Stimulated activated CD8-positive, alpha-beta memory T cell treated with anti-CD3 and anti-CD28 coated beads, Interleukin-4, amount 100 ng/mL, for 24 hours (primary cell): ENCODE measurements around the gene OTP.

ENCODE experiments used
- DNase-seq: peaks from one replicate; pipeline ENCODE4 v3.0.0-alpha.2; 2020; ENCODE audit warnings: low read depth

The OTP gene

DNA sequence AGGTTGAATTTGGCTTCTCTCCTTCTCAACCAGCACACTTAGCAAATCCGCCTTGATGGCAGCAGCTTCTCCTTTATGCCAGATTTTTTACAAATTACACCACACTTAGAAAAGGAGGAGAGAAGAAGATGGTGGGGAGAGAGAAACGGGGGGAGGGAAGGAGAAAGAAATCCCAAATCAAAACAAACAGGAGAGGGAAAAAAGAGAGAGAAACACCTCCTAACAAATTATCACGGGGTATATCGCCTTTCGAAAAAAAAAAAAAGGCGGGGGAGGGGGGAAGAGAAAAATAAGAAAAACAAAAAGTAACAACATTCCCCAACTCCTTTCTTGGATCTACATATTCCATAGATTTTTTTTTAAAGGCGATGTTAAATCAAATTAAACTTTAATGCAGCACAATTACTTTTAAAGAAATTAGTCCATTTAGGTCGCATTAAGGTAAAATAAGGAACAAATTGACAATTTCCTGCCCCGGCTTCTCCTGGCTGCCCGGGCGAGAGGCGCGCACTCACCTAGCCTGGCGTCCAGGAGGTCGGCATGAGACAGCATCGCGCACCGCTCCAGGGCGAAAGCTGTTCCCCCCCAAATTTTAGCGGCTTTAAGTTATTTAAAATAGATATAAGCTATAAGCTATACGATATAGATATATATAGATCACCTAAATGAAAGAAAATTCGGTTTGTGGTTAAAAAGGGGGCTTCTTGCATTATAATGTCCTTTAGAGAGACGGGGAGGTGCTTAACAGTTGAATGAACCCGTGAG, at the start of gene OTP:
Gene OTP (minus strand): TSS at position 716 of the 765 bp plus-strand sequence. CDS start 164 bp downstream, at position 552.
- no peak for DNase-seq

- no peak for DNase-seq
These were observed 44.7 kb upstream of the OTP start for GRCh38 chr5:77683171-77683732.

DNA sequence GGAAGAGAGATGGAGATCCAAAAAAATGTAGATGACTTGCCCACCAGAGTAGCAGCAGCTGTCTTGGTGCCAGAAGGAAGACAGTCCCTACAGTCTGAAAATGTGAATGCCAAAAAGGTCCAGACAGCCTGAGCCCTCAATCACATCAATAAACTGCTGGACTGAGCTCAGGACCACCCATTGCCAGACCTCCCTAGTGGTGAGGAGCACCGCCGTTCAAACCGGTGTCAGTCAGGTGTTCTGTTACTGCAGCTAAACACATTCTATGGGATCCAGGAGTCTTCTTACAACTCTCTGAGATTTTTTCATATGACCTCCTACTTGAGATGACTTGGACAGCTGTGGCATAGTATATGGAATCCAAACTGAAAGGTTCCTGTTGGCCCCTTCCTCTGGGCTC, 32.0 kb upstream of the OTP start:
- DNase-seq = no peak

DNA sequence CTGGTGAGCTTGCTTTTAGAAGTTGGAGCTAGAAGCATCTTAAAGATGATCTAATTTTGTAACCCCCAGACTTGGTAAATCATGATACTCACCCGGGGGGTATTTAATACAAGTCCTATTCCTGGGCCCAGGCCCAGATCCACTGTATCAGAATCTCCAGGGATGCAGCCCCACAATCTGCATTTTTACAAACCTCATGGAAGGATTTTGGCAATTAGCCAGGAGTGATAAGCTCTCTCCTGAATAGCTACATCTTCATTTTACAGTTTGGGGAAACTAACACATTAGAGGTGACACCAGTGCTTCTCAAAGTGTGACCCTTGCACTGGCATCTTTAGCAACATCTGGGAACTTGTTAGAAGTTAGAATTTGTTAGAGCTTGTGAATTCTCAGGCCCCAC, 31.2 kb upstream of the OTP start:
- DNase-seq = no peak

- DNase-seq = no peak
These were observed 24.8 kb upstream of the OTP start for GRCh38 chr5:77663090-77663863.

GRCh38 chr5:77662635-77663034, 24.1 kb upstream of the OTP start:
- no peak for DNase-seq

DNA sequence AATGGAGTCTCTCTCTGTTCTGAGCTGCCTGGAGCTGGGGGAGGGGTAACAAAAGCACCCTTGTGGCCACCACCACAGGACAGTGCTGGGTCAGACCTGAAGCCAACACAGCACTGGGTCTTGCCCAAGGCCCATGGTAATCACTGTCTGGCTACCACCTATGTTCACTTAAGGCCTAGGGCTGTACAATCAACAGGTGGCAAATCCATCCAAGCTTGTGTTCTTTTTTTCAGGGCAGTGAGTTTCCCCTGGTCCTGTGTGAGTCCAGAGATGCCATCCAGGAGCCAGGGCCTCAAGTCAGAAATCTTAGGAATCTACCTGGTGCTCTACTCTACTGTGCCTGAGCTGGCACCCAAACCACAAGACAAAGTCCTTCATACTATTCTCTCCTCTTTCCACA, 20.1 kb upstream of the OTP start:
- DNase-seq = no peak

- DNase-seq = no peak
These were observed 12.8 kb upstream of the OTP start for GRCh38 chr5:77651343-77651742.

GRCh38 chr5:77650686-77651085, 12.2 kb upstream of the OTP start:
- no peak for DNase-seq

- DNase-seq = no peak
These were observed 11.3 kb upstream of the OTP start for GRCh38 chr5:77649776-77650175.

DNA sequence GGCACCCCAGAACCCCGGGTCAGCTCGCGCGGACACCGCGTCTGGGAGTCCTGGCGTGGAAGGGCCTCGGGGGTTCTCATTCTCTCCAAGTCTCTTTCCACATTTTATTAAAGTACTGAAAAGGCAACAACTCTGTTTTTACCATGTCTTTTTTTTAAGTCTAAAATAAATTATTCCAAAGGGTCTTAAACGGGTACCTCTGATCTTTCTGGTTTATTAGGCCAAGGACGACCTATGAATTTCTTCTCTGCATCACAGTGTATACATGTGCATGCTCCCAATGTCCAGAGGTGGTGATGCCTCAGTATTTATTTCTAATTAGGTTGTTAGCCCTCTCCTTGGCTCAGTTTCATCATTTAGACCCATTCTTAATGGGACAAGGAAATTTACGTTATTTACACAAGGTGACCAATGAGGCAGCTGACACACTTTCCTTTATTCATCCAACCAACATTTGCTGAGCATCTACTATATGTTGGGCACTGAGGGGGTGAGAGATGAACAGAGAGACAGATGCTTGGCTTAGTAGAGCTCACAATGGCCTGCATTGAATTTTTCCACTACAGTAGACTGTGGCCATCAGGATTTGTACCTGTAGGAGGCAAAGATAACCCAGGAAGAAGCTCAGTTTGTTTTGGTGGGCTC, 7.6 kb upstream of the OTP start:
- DNase-seq = no peak

- peak; percentile 15 for DNase-seq
These were observed 6.9 kb upstream of the OTP start for GRCh38 chr5:77645158-77645994.

GRCh38 chr5:77644371-77645157, 6.1 kb upstream of the OTP start:
- DNase-seq = no peak

DNA sequence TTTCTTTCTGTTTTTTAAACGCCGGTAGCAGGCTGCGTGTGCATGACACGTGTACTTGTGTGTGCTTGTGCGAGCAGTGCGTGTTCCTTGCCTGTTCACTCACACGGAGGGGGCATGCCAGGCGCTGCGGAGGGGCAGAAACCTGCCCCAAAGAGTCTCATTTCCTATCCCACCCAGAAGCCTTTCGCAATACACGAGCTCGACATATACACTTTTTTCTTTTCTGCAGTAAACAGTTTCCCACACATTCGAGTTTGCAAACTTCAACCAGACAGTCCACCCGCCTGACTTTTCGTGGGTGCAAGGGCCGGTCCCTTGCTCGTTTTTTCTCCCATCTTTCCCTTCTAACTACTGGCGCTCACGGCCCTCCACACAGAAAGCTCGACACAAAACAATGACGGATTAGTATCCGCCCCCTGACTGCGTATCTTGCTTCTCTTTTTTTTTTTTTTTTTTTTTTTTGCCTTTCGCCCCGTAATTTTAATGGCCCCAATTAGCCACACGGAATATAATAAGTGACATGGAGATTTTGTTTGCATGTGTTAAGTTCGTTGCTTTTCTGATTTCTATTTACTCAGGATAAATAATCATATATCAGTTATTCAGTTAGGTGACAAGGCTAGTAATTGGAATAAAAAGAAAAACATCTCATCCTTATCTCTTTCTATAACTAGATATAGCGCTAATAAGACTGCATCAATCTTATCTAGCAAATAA, 5.3 kb upstream of the OTP start:
- DNase-seq = no peak

- no peak for DNase-seq
These were observed 4.5 kb upstream of the OTP start for GRCh38 chr5:77642738-77643653.

- DNase-seq = no peak
These were observed 3.6 kb upstream of the OTP start for GRCh38 chr5:77641963-77642737.

- no peak for DNase-seq
These were observed 3.0 kb upstream of the OTP start for GRCh38 chr5:77641397-77641943.
